HG03135 (cell line): ENCODE results near the gene MTHFD1.

Source experiments
- ATAC-seq: cut with Tn5 transposase; IDR thresholded peaks from one replicate; pipeline ENCODE4 v1.9.1; 2021; ENCODE audit warnings: mild to moderate bottlenecking, moderate library complexity; ENCODE audit not compliant: unreplicated experiment

Gene MTHFD1

DNA sequence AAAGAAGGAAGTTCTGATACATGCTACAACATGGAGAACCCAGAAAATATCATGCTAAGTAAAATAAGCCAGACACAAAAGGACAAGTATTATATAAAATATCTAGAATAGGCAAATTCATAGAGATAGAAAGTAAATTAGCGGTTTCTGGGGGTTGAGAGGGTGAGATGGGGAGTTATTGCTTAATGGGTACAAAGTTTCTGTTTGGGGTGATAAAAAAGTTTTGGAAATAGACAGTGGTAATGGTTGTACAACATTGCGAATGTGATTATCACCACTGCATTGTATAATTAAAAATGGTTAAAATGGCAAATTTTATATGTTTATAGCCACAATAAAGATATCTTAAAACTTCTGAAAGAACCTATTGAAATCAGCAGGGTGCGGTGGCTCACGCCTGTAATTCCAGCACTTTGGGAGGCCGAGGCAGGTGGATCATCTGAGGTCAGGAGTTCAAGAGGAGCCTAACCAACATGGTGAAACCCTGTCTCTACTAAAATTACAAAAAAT, 100.5 kb downstream of the MTHFD1 start:
- ATAC-seq, result no peak

DNA sequence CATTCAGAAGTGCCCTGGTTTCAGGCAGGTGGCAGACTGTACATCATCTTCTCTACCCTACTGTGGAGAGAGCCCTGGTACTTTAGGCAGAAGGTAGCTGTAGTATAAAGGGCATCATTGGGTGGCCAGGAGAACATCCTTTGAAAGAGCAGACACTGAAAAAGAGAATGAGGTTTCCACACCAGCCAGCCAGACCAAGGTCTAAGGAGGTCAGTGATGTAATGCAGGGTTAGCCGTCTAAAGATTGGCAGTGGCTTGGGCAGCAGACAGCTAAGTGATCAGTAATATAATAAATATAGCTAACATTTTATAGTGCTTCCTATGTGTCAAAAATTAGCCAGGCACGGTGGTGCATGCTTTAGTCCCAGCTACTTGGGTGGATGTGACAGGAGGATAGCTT, 103.5 kb downstream of the MTHFD1 start:
- no peak for ATAC-seq

DNA sequence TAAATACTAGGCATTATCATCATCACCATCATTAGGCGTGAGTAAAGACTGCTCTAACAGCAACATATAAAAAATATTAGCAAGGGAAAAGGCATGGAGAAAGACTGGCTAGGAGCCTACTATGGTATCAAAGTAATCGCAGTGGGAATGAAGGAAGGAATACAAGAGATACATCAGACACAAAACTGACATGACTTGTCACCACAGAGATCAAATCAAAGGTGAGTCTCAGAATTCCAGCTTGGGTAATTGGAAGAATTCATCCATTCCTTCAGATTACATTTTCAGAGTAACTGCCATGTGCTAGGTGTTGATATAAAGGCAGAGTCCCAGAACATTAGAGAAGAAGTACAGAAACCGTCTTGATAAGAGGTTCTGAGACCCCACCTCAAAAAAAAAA, 105.3 kb downstream of the MTHFD1 start:
- ATAC-seq, result no peak

DNA sequence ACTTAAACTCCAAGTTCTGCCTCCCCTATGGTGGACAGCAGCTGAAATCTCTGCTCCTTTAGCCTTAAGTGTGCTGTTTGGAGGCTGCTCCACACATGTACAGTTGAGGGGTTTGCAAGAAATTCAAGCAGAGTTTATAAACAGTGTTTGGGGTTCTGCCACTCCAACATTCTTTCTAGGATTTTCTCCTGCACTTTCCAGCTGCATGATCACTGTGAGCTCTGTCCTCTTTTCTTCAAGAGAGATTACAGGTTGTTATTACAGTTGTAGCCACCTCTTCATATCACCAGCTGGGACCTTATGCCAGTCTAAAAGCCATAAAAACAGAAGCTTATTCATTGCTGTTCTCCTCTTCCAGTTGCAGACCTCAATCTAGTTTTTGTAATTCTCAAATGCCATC, 107.1 kb downstream of the MTHFD1 start:
- no peak for ATAC-seq

DNA sequence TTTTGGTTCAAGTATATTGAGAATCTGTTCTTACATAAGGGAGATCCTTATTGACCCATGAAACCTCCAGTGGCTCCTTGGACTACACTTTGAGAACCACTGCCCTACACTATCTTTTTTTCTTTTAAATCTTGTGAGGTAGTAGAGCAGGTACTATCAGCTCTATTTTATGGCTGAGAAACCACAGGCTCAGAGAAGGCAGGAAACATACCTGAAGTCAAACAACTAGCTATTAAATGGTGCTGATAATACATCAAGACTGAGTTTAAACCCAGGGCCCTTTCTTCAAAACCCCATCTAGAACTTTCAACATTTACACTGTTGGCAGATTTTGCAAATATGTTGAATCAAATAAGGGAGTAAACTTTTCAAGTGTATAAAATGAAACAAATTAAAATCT, 108.6 kb downstream of the MTHFD1 start:
- ATAC-seq, result no peak

DNA sequence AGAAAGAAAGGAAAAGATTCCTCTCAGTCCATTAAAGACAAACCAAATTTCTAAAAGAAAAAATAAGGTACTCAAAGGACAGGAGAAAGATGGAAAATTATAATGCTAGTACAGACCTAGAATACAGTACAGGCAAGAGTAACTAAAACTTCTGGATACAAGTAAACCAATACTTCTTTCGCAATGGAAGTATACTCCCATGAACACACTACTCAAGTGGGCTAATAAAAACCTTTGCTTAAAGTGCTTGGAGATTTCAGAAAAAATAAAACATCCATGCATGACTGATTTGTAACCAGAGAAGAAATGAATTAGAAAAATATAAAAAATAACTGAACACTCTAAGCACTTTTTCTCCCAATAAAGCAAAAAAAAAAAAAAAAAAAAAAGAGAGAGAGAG, 111.9 kb downstream of the MTHFD1 start:
- no peak for ATAC-seq

DNA sequence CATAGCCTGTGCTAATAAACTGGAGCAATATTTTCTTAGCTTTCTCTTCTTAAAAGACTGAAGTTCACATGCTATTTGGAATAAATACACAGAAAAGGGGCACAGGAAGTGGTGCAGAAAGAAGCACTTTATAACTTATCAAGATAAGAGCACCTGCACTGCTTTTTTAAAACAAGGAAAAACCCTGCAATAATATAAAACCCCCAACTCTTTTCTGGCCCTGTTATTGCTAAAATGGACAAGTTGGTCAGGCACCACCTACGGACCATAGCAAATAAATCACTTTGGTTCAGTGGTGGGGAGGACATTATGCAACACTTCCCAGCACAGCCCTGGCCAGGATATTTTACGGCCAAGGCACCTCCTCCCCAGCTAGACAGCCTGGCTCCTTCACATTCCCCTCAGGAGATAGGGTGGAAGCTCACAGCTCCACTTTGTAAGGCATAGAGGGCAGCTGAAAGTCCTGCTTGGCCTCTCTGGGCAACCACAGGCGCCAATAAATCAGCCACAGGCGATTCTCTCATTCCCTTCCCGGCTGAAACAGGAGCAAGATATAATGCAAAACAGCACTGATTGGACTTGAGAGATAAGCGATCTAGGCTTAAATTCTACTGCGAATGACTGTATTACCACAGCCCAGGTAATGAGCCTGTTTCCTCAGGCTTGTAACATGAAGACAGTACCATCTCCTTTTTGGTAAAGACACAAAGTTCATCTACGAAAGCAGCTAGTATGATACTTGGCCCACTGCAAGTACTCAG, 113.4 kb downstream of the MTHFD1 start:
- ATAC-seq, result no peak

DNA sequence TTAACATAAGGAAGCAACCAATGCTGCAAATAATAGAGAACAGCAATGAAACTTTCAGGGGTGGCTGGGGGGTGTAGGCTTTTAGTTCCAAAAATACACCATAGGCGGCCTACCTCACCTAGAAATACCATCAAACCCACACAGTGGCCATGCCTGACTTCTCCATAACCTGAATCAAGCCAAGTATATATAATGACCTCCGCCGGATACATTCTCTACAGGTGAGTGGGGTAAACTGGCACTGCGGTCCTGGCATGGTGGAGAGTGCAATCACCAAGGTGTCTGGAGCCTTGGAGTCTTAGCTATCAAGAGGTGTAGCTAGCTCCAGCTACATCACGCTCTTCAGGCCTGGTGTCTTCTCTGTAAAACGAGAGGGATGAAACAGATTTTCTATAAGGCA, 114.3 kb downstream of the MTHFD1 start:
- ATAC-seq, result no peak

DNA sequence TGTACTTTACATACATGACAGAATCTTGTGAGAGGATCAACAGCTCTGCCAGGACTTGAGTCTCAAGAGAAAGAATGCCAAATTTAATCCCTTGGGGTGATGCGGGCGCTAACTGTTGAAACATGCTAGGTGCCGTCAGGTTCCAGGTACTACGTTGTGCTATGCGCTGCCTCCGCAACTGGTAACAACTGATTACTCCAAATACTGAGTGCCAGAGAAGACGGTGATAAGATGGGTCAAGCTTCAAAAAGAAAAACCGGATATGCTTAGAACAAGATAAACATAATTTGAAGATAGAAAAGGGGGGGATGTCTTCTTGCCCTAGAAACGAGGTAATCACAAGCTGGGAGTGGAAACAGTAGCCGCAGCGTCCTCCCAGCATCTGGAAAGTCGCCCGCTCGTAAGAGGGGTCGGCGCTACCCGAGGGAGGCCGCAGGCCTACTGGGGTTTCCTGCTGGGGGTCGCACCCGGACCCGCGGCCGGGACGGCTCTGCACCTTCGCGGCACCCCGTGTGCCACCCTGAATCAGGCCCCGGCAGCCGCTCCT, 114.8 kb downstream of the MTHFD1 start:
- no peak for ATAC-seq

DNA sequence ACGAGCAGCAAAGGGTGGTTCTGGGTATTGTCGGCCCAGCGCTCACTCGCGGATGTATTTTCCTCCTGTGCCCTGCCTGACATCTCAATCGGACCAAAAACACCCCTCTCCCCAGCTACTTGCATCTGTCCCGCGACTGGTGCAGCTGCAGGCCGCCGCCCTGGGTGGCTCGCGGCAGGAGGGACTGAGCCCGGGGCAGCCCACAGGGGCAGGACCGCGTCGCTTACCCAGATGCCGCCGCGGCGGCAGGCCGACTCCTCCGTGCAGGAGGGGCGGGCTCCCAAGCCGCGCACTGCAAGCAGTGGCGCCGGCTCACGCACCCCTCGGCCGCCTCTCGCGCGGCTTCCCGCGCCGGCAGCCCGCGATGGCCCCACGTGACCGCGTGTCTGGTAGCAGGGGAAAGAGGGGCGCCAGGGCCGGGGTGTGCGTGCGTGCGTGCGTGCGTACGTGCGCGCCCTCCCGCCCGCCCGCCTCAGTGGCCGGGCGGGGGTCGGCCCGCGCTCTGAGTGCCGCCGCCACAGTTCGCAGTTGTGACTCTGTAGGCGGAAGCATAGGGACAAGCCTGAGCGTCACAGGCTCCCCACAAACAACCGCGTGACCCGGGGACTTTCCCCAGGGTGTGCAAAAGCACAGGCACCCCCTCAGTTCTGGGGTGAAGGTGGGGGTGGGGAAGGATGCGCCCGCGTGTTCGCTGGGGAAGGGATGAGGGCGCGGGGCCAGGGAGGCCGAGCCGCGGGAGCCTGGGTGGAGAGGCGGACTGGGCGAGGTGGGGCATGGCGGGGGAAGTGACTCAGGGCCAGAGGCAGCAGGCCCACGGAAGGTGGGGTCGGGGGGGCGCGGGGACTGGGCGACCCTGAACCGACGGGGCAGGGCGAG, 115.5 kb downstream of the MTHFD1 start, which contains the start of gene ZBTB25:
ZBTB25 (minus strand) TSS at position 405 of the 876 bp plus-strand sequence. CDS start 13,305 bp downstream, outside the sequence.
- peak; percentile 59 for ATAC-seq

DNA sequence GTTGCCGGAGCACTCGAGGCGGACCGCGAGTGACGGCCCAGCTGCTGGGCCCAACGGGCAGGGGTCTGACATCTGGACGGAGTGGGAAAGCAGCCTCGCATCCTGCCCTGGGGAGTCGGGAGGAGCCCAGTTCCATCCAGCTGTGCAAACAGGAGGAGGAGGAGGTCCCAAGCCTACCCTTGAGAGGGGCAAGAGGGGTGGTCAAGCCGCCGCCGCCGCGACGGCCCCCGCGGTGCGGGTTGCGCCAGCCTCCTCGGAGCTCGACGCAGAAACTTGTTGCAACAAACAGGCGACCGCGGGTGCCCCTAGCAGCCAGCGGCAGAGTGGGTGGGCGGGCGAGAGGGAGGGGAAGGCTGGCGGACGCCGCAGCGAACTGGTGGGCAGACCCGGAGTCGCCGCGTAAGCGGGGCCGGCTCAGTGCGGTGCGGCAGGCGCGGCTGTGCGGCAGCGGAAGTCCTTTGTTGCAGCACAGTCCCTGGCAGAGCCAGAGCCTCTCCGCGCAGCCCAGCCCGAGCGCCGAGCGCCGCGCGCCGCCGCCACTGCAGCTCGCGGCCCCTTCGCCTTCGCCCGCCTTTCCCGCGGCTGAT, 116.2 kb downstream of the MTHFD1 start, which contains the start of gene ZBTB1:
ZBTB1 (plus strand) TSS at position 461 of the 587 bp plus-strand sequence. CDS start 16,735 bp downstream, outside the sequence.
- ATAC-seq, result peak; percentile 38

DNA sequence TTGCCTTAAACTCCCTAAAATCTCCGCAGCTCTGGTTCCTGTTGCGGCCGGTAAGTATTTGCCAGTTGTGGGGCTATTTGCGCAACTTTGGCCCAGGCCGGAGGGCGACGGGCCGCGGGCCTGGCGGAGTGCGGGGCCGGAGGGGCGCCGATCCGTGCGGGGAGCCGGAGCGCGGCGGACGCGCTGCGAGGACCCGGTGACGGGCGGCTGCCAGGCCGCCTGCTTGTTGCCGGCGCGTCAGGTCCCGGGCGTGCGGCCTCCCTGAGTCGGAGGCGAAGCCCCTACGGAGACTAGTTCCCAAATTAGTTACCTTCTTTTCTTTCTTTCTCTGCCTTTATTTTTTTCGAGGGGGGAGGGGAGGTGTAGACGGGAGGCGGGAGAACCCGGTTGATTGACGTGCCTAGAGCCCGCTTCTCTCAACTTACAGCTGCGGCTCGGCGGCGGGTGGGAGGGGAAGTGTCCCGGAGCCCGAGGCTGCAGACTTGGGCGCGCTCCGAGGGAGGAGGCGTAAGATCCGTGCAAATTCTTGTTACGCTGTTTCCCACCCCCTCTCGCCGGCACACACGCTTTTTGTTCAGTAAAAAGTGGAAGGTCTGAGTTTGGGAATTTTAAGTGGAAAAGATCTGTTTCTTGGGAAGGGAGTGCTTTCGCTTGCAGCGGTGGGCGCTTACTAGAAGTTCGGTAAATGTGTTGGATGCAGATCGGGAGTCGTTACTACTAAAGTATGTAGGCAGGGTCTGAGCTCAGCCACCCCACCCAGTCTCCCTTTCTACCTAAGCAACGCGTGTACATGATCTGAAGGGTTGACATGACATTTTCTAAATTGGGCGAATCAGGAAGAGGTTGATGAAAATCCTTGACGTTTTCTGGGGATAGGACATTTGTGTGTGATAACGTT, 117.0 kb downstream of the MTHFD1 start:
- peak; percentile 27 for ATAC-seq

DNA sequence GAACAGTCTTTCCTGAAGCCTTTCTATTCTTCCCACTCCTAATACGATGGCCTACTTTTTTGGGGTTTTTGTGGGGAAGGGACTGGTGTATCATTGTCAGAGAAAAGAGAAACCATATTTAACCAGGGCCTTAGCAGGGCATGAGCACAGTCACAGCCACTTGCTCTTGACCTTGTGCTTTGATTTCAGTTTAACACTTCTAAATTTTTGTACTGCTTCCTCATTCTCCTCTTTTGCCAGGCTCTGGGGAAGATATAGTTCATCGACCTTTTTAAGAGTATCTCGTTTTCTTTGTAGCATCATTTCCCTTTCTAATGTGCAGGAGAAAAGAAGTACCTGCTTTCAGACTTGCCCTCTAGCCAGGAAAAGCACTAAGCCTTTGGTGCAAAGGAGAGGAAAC, 118.6 kb downstream of the MTHFD1 start:
- no peak for ATAC-seq

DNA sequence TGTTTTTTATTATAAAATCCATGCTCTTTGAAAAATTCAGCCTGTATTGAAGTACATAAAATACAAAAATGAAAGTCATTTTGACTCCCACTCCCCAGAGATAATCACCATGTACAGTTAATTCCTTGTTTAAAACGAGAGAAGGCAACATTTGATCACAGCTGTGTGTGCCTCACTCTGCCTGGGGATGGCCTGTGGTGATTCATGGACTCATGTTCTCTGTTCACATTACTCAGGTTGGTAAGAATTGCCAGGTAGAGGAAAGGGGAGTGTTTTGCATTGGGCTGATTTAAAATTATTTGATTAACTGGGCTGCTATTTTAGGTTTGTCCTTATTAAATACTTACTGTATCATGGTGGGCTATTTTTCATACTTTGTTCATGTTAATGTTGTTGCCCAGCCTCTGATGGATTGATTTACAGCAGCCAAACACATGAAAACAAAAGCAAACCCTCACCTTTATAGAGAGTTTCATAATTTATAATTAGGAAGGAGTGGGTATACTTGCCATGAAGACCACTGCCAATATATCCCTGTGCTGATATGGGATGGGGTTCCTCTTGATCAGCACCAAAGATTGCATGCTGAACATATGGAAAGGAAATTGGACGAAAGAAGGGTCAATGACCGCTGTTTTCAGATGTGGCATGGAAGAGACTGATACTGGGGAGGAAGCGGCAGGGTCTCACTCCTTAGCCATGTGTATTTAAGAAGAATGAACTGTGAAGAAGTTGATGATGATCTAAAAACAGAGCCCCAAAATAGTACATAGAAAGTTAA, 119.4 kb downstream of the MTHFD1 start:
- ATAC-seq, result no peak

DNA sequence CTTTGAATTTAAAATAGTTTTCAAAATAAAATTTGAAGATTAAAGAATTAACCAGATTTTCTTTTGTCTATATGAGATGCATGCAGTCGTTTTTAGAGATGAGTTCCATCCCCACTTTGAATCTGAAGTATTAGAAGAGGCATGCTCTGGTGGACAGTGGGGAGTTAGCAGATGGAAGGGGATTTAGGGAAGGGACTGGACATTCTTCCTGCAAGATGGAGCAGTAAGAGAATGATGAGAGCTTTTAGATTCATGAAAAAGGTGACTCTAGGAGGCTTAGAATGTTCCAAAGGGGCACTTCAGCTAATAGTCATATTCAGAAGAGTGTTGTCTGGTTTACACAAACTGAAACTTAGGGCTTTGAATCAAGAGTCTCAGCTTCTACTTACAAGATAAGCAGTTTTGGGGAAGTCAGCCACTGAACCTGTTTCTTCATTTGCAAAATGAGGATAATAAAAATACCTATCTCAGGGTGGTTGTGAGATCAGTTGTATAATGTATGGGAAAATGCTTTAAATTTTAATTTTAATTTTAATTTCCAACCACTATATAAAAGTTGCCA, 120.1 kb downstream of the MTHFD1 start:
- no peak for ATAC-seq

DNA sequence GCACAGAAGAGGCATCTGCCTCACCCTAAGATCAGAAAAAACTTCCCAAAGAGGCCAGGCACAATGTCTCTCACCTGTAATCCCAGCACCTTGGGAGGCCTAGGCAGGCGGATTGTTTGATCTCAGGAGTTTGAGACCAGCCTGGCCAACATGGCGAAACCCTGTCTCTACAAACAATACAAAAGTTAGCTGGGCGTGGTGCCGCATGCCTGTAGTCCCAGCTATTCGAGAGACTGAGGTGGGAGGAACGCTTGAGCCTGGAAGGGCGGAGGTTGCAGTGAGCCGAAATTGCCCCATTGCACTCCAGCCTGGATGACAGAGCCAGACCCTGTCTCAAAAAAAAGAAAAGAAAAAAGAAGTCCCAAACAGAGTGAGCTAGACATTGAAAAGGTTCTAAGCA, 120.9 kb downstream of the MTHFD1 start:
- no peak for ATAC-seq
